Natural killer cell (primary cell): ENCODE measurements around the gene MIA2. TPM values are rescaled to one million over a fixed set of nuclear protein-coding genes. Genes with fewer than 3 reads are reported as not detected.
"Not testable (repeated sequence)": the region's sequence is repeated elsewhere in the genome, so short reads cannot be mapped to it uniquely, and the experiment has no call there.

Experiments used
- ATAC-seq, 3 donors: fragments of 150-1000 bp in 2 of 3; fragments of 200-7000 bp in 1 of 3; cut with Tn5 transposase; 1 replicate in 1 of 3; 2 replicates in 2 of 3; pipeline ENCODE4 v1.10.0; 2021; ENCODE audit warnings: mild to moderate bottlenecking in 2 of 3, moderate library complexity in 2 of 3
- DNase-seq, 2 donors: peaks; one replicate each; pipeline versions ENCODE4 v3.0.0 to v3.0.0-alpha.2; 2013 to 2021; ENCODE audit warnings: mixed read lengths in 1 of 2
- H3K27ac ChIP-seq: one replicate; pipeline ENCODE4 v1.5.1; 2013; ENCODE audit warnings: mild to moderate bottlenecking, low read length
- H3K27me3 ChIP-seq: one replicate; pipeline ENCODE4 v1.6.1; 2013; ENCODE audit warnings: low read length; ENCODE audit not compliant: control insufficient read depth, insufficient read depth
- H3K36me3 ChIP-seq: one replicate; pipeline ENCODE4 v1.6.1; 2013; ENCODE audit warnings: low read length; ENCODE audit not compliant: control insufficient read depth, insufficient read depth
- H3K4me1 ChIP-seq: one replicate; pipeline ENCODE4 v1.6.1; 2013; ENCODE audit warnings: low read length; ENCODE audit not compliant: control insufficient read depth, insufficient read depth
- H3K4me3 ChIP-seq: one replicate; pipeline ENCODE4 v1.5.1; 2013; ENCODE audit warnings: low read length
- H3K9me3 ChIP-seq: one replicate; pipeline ENCODE4 v1.6.1; 2013; ENCODE audit warnings: low read length; ENCODE audit not compliant: control insufficient read depth, insufficient read depth
- H3K27ac Mint-ChIP-seq, 2 donors: one replicate each; pipeline ENCODE4 v1.8.0; 2022; ENCODE audit warnings: mild to moderate bottlenecking in 2 of 2, mixed read lengths in 2 of 2, moderate library complexity in 1 of 2
- H3K27me3 Mint-ChIP-seq, 2 donors: one replicate each; pipeline ENCODE4 v1.8.0; 2022; ENCODE audit warnings: low read depth in 2 of 2, mixed read lengths in 2 of 2
- H3K36me3 Mint-ChIP-seq: one replicate; pipeline ENCODE4 v1.8.0; 2022; ENCODE audit warnings: mixed read lengths
- H3K4me1 Mint-ChIP-seq, 2 donors: one replicate each; pipeline ENCODE4 v1.8.0; 2022; ENCODE audit warnings: mixed read lengths in 2 of 2
- H3K4me3 Mint-ChIP-seq: one replicate; pipeline ENCODE4 v1.8.0; 2022; ENCODE audit warnings: mild to moderate bottlenecking, moderate library complexity, mixed read lengths
- H3K9me3 Mint-ChIP-seq, 2 donors: one replicate each; pipeline ENCODE4 v1.8.0; 2022; ENCODE audit warnings: mixed read lengths in 2 of 2
- CTCF ChIP-seq: fragments of 200-600 bp; IDR thresholded peaks from one replicate; pipeline ENCODE4 v1.8.0; 2022; ENCODE audit warnings: antibody characterized with exemption
- WGBS: methylation state at CpG from one replicate; pipeline ENCODE4 v1.1.7; 2013; ENCODE audit warnings: missing lambda C conversion rate; ENCODE audit not compliant: insufficient coverage; 5-methylcytosine and 5-hydroxymethylcytosine counted together
- intact Hi-C: fragments of 100-400 bp; cut with micrococcal nuclease; formaldehyde crosslinking; loops from one replicate; pipeline ENCODE4 v1.14.2; 2022
- total RNA-seq, 4 donors: library from RNA; stranded (reverse); fragments of 120-200 nt in 1 of 4; gene quantifications; one replicate each; pipeline versions ENCODE4 v1.2.3 to v1.2.4, GENCODE V29; 2013 to 2022

Gene MIA2
- total RNA-seq, 3 donors from 2014 or later (not counting 1 experiment from before 2014, with no cell fraction given): 44.7 to 45.7 (median 45.4) TPM

- no peaks in the 10 kb centered on the region for H3K9me3 Mint-ChIP-seq
- no peaks in the 10 kb centered on the region for H3K9me3 ChIP-seq
- DNase-seq (no peak), ATAC-seq (no peak)
- H3K36me3 Mint-ChIP-seq: peaks cover 9% of the 10 kb centered on the region
- WGBS: 96% methylated on average over 5 of the region's 5 CpGs
- peak overlapping the region; percentile 51 to 85 for H3K27ac Mint-ChIP-seq
- peaks cover 63 to 81% of the 10 kb centered on the region in 2 donors for H3K4me1 Mint-ChIP-seq
- H3K4me1 ChIP-seq: peaks cover 10% of the 10 kb centered on the region
- no peaks in the 10 kb centered on the region for H3K27me3 Mint-ChIP-seq
- peak overlapping the region; percentile 35 for H3K4me3 Mint-ChIP-seq
- H3K27me3 ChIP-seq: no peaks in the 10 kb centered on the region
- TF ChIP-seq CTCF: no peak
- peaks cover 14% of the 10 kb centered on the region for H3K36me3 ChIP-seq
- H3K27ac ChIP-seq: no peak overlapping the region
- intact Hi-C loops: no loop called here
- no peak overlapping the region for H3K4me3 ChIP-seq
Observed at GRCh38 chr14:39275395-39275794, 41.7 kb downstream of the MIA2 start.

- Mint-ChIP-seq H3K36me3 (peaks cover 9% of the 10 kb centered on the region), H3K4me1 (peaks cover 57 to 75% of the 10 kb centered on the region in 2 donors), H3K27me3 (no peaks in the 10 kb centered on the region), H3K27ac (peak overlapping the region; percentile 51 to 85), H3K4me3 (no peak overlapping the region), H3K9me3 (no peaks in the 10 kb centered on the region)
- no peak overlapping the region for H3K27ac ChIP-seq
- no peak for TF ChIP-seq CTCF
- H3K4me3 ChIP-seq: no peak overlapping the region
- no peak for ATAC-seq
- no peaks in the 10 kb centered on the region for H3K9me3 ChIP-seq
- WGBS: no CpG with 5 or more reads among the region's 1 CpG
- intact Hi-C loops: no loop called here
- DNase-seq: no peak
- H3K27me3 ChIP-seq: no peaks in the 10 kb centered on the region
- H3K36me3 ChIP-seq: peaks cover 14% of the 10 kb centered on the region
- H3K4me1 ChIP-seq: peaks cover 8% of the 10 kb centered on the region
Observed at GRCh38 chr14:39276005-39276404, 42.3 kb downstream of the MIA2 start.

- intact Hi-C loops: no loop called here
- ATAC-seq (no peak), DNase-seq (no peak)
- Mint-ChIP-seq H3K36me3 (peaks cover 9% of the 10 kb centered on the region), H3K9me3 (no peaks in the 10 kb centered on the region), H3K4me3 (no peak overlapping the region), H3K4me1 (peaks cover 51 to 68% of the 10 kb centered on the region in 2 donors), H3K27me3 (no peaks in the 10 kb centered on the region), H3K27ac (peak overlapping the region; percentile 51 to 85)
- 86% methylated on average over 1 of the region's 2 CpGs for WGBS
- peaks cover 8% of the 10 kb centered on the region for H3K4me1 ChIP-seq
- no peaks in the 10 kb centered on the region for H3K9me3 ChIP-seq
- TF ChIP-seq CTCF: no peak
- H3K27me3 ChIP-seq: no peaks in the 10 kb centered on the region
- H3K27ac ChIP-seq: no peak overlapping the region
- peaks cover 17% of the 10 kb centered on the region for H3K36me3 ChIP-seq
- H3K4me3 ChIP-seq: no peak overlapping the region
Observed at GRCh38 chr14:39276579-39277114, 42.9 kb downstream of the MIA2 start.

- no peak overlapping the region for H3K4me3 Mint-ChIP-seq
- peaks cover 41 to 48% of the 10 kb centered on the region in 2 donors for H3K4me1 Mint-ChIP-seq
- Histone ChIP-seq H3K27me3 (no peaks in the 10 kb centered on the region), H3K36me3 (peaks cover 35% of the 10 kb centered on the region), H3K9me3 (no peaks in the 10 kb centered on the region), H3K4me3 (no peak overlapping the region), H3K4me1 (peaks cover 4% of the 10 kb centered on the region), H3K27ac (no peak overlapping the region)
- peak overlapping the region; percentile 25 to 81 for H3K27ac Mint-ChIP-seq
- no peak for TF ChIP-seq CTCF
- 92% methylated on average over 3 of the region's 3 CpGs for WGBS
- H3K27me3 Mint-ChIP-seq: no peaks in the 10 kb centered on the region
- ATAC-seq (no peak), DNase-seq (no peak)
- H3K9me3 Mint-ChIP-seq: no peaks in the 10 kb centered on the region
- intact Hi-C loops: no loop called here
- H3K36me3 Mint-ChIP-seq: peaks cover 17% of the 10 kb centered on the region
Observed at GRCh38 chr14:39279515-39279914, 45.8 kb downstream of the MIA2 start.

- H3K4me3 ChIP-seq, H3K27me3 Mint-ChIP-seq, intact Hi-C loops, H3K4me3 Mint-ChIP-seq, H3K27ac ChIP-seq, H3K9me3 Mint-ChIP-seq, H3K27me3 ChIP-seq, H3K4me1 ChIP-seq, DNase-seq, ATAC-seq, H3K9me3 ChIP-seq: not testable (repeated sequence)
- Mint-ChIP-seq H3K36me3 (peaks cover 17% of the 10 kb centered on the region), H3K27ac (peak overlapping the region; percentile 25 to 81), H3K4me1 (peaks cover 32 to 42% of the 10 kb centered on the region in 2 donors)
- peaks cover 35% of the 10 kb centered on the region for H3K36me3 ChIP-seq
- WGBS: 100% methylated on average over 2 of the region's 3 CpGs
Observed at GRCh38 chr14:39280678-39281077, 47.0 kb downstream of the MIA2 start.
